ENCODE results near the gene LIMK1.

- TF ChIP-seq CTCF (IDR thresholded peaks at IDR 0.05): no peak
- no peak for TF ChIP-seq POLR2A (IDR thresholded peaks at IDR 0.05)
Measured at GRCh38 chr7:74043523-74043951, 40.1 kb upstream of the LIMK1 start.

All from testis (tissue), 2 donors.